Astrocyte (in vitro differentiated cells and primary cell): ENCODE data around the gene ATP1A1.

Experiments used
- CTCF ChIP-seq: IDR thresholded peaks from 2 replicates; pipeline ENCODE4 v1.5.1; 2011; ENCODE audit warnings: low read depth, mild to moderate bottlenecking, inconsistent platforms, low read length, moderate library complexity; ENCODE audit not compliant: insufficient read depth
- EZH2 ChIP-seq: IDR thresholded peaks from 2 replicates; pipeline ENCODE4 v1.6.1; 2012; ENCODE audit warnings: mild to moderate bottlenecking, low read length, inconsistent platforms; ENCODE audit not compliant: insufficient read depth

- TF ChIP-seq CTCF (no peak), EZH2 (no peak)
Measured at GRCh38 chr1:116324411-116324810, 48.6 kb upstream of the ATP1A1 start.
